A549 (cell line): ENCODE data around the gene TCL1A.

Experiments
- CBX8 ChIP-seq: fragments of 200-600 bp; sonication (generic); IDR thresholded peaks from 2 replicates; pipeline ENCODE4 v1.6.1; 2016
- EP300 ChIP-seq, 2 experiments: fragments of >200 bp; sonication (Bioruptor Twin); formaldehyde crosslinking; IDR thresholded peaks; 2 replicates in 1 of 2; 3 replicates in 1 of 2; pipeline ENCODE4 v1.6.1; 2016 to 2017
- HOXA7 ChIP-seq: fragments of 250-450 bp; sonication (Bioruptor Pico); IDR thresholded peaks from 2 replicates; pipeline ENCODE4 v1.5.0; 2020; ENCODE audit warnings: mild to moderate bottlenecking, moderate library complexity
- HOXB13 ChIP-seq: fragments of 250-450 bp; sonication (Bioruptor Pico); IDR thresholded peaks from 2 replicates; pipeline ENCODE4 v1.5.0; 2020; ENCODE audit warnings: low read depth, mild to moderate bottlenecking, moderate library complexity
- POLR2A ChIP-seq: IDR thresholded peaks from 2 replicates; pipeline ENCODE4 v1.6.1; 2012; ENCODE audit warnings: mild to moderate bottlenecking, low read length
- RCOR1 ChIP-seq: fragments of 150-350 bp; IDR thresholded peaks from 2 replicates; pipeline ENCODE4 v1.6.1; 2014; ENCODE audit warnings: antibody characterized with exemption, low read length, low read depth
- RFX5 ChIP-seq: fragments of 450-650 bp; IDR thresholded peaks from 2 replicates; pipeline ENCODE4 v1.7.1; 2014; ENCODE audit warnings: antibody characterized with exemption, mild to moderate bottlenecking, moderate library complexity
- SREBF2 ChIP-seq: fragments of 450-650 bp; IDR thresholded peaks from 2 replicates; pipeline ENCODE4 v1.6.1; 2014; ENCODE audit warnings: mild to moderate bottlenecking, moderate library complexity
- TP53 ChIP-seq: fragments of 250-450 bp; sonication (Bioruptor Pico); IDR thresholded peaks from 2 replicates; pipeline ENCODE4 v1.5.0; 2021; ENCODE audit warnings: mild to moderate bottlenecking, moderate library complexity
- ZFP36 ChIP-seq: fragments of 450-650 bp; IDR thresholded peaks from 2 replicates; pipeline ENCODE4 v1.6.1; 2014; ENCODE audit warnings: borderline replicate concordance; ENCODE audit not compliant: partially characterized antibody
- ZSCAN20 ChIP-seq: fragments of 250-450 bp; sonication (Bioruptor Pico); IDR thresholded peaks from 2 replicates; pipeline ENCODE4 v1.8.0; 2022; ENCODE audit warnings: mild to moderate bottlenecking, moderate library complexity
- TF ChIP-seq, protein P1 (sequence below): fragments of >200 bp; sonication (Bioruptor Twin); formaldehyde crosslinking; IDR thresholded peaks from 3 replicates; pipeline ENCODE4 v1.5.1; 2016
- TF ChIP-seq, protein P2 (sequence below): fragments of 150-350 bp; IDR thresholded peaks from 2 replicates; pipeline ENCODE4 v1.6.1; 2014; ENCODE audit warnings: low read depth, mild to moderate bottlenecking, low read length
- TF ChIP-seq, protein P3 (sequence below): fragments of 200-600 bp; sonication (generic); IDR thresholded peaks from 2 replicates; pipeline ENCODE4 v1.6.1; 2016; ENCODE audit warnings: antibody characterized with exemption, mild to moderate bottlenecking, moderate library complexity

DNA sequence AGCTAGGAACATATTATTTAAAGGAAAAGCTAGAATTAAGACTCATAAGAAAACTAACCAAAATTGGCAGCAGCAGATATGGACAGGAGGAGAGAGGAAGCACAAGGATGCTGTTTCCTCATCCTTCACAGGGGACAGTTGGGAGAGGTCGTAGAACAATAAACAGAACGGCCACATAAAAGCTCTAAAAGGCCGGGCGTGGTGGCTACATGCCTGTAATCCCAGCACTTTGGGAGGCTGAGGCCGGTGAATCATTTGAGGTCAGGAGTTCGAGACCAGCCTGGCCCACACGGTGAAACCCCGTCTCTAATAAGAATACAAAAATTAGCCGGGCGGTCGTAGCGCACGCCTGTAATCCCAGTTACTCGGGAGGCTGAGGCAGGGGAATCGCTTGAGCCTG, 17.2 kb downstream of the TCL1A start:
- TF ChIP-seq ZFP36 (no peak), ZSCAN20 (no peak), EP300 (IDR thresholded peaks at IDR 0.05) (no peak), POLR2A (no peak), RFX5 (no peak), RCOR1 (no peak), SREBF2 (no peak), CBX8 (no peak), HOXA7 (CRISPR knock-in tag) (no peak), TP53 (CRISPR knock-in tag) (no peak), HOXB13 (no peak)
- TF ChIP-seq, protein P1, sequence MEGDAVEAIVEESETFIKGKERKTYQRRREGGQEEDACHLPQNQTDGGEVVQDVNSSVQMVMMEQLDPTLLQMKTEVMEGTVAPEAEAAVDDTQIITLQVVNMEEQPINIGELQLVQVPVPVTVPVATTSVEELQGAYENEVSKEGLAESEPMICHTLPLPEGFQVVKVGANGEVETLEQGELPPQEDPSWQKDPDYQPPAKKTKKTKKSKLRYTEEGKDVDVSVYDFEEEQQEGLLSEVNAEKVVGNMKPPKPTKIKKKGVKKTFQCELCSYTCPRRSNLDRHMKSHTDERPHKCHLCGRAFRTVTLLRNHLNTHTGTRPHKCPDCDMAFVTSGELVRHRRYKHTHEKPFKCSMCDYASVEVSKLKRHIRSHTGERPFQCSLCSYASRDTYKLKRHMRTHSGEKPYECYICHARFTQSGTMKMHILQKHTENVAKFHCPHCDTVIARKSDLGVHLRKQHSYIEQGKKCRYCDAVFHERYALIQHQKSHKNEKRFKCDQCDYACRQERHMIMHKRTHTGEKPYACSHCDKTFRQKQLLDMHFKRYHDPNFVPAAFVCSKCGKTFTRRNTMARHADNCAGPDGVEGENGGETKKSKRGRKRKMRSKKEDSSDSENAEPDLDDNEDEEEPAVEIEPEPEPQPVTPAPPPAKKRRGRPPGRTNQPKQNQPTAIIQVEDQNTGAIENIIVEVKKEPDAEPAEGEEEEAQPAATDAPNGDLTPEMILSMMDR = no peak
- TF ChIP-seq, protein P2, sequence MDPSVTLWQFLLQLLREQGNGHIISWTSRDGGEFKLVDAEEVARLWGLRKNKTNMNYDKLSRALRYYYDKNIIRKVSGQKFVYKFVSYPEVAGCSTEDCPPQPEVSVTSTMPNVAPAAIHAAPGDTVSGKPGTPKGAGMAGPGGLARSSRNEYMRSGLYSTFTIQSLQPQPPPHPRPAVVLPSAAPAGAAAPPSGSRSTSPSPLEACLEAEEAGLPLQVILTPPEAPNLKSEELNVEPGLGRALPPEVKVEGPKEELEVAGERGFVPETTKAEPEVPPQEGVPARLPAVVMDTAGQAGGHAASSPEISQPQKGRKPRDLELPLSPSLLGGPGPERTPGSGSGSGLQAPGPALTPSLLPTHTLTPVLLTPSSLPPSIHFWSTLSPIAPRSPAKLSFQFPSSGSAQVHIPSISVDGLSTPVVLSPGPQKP = no peak
- TF ChIP-seq, protein P3, sequence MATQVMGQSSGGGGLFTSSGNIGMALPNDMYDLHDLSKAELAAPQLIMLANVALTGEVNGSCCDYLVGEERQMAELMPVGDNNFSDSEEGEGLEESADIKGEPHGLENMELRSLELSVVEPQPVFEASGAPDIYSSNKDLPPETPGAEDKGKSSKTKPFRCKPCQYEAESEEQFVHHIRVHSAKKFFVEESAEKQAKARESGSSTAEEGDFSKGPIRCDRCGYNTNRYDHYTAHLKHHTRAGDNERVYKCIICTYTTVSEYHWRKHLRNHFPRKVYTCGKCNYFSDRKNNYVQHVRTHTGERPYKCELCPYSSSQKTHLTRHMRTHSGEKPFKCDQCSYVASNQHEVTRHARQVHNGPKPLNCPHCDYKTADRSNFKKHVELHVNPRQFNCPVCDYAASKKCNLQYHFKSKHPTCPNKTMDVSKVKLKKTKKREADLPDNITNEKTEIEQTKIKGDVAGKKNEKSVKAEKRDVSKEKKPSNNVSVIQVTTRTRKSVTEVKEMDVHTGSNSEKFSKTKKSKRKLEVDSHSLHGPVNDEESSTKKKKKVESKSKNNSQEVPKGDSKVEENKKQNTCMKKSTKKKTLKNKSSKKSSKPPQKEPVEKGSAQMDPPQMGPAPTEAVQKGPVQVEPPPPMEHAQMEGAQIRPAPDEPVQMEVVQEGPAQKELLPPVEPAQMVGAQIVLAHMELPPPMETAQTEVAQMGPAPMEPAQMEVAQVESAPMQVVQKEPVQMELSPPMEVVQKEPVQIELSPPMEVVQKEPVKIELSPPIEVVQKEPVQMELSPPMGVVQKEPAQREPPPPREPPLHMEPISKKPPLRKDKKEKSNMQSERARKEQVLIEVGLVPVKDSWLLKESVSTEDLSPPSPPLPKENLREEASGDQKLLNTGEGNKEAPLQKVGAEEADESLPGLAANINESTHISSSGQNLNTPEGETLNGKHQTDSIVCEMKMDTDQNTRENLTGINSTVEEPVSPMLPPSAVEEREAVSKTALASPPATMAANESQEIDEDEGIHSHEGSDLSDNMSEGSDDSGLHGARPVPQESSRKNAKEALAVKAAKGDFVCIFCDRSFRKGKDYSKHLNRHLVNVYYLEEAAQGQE = no peak
